Hindlimb muscle (tissue), 1 donor: ENCODE data around the gene ANOS1. TPM values are rescaled to one million over a fixed set of nuclear protein-coding genes. Genes with fewer than 3 reads are reported as not detected.

Experiments
- DNase-seq: peaks from one replicate; pipeline ENCODE4 v3.0.0-alpha.2; 2013
- polyA plus RNA-seq: library from polyadenylated mRNA; unstranded; fragments of 120-200 nt; gene quantifications from one replicate; pipeline ENCODE4 v1.2.1, GENCODE V29; 2013; ENCODE audit not compliant: insufficient read length

Gene ANOS1
- polyA plus RNA-seq, 1 donor, result 16.8 TPM

- DNase-seq, result no peak
These were observed 17.8 kb downstream of the ANOS1 start for GRCh38 chrX:8714164-8714563.

- DNase-seq, result no peak
These were observed 20.5 kb downstream of the ANOS1 start for GRCh38 chrX:8711401-8711800.

- DNase-seq, result no peak
These were observed 27.8 kb downstream of the ANOS1 start for GRCh38 chrX:8704184-8704583.

- no peak for DNase-seq
These were observed 39.1 kb downstream of the ANOS1 start for GRCh38 chrX:8692871-8693270.

GRCh38 chrX:8689473-8689872 lies 42.5 kb downstream of the ANOS1 start:
- DNase-seq, result no peak

GRCh38 chrX:8688776-8689175 lies 43.2 kb downstream of the ANOS1 start:
- no peak for DNase-seq

GRCh38 chrX:8684201-8684965 lies 47.6 kb downstream of the ANOS1 start:
- no peak for DNase-seq

- no peak for DNase-seq
These were observed 48.2 kb downstream of the ANOS1 start for GRCh38 chrX:8683687-8684086.

- no peak for DNase-seq
These were observed 52.4 kb downstream of the ANOS1 start for GRCh38 chrX:8679550-8679949.

- DNase-seq, result peak; percentile 42
These were observed 56.8 kb downstream of the ANOS1 start for GRCh38 chrX:8675006-8675630.

GRCh38 chrX:8673201-8673600 lies 58.7 kb downstream of the ANOS1 start:
- peak; percentile 51 for DNase-seq

- no peak for DNase-seq
These were observed 59.8 kb downstream of the ANOS1 start for GRCh38 chrX:8672176-8672575.

GRCh38 chrX:8668813-8669212 lies 63.1 kb downstream of the ANOS1 start:
- DNase-seq, result no peak

- DNase-seq, result no peak
These were observed 68.6 kb downstream of the ANOS1 start for GRCh38 chrX:8663325-8663724.

GRCh38 chrX:8657883-8658282 lies 74.1 kb downstream of the ANOS1 start:
- DNase-seq, result no peak

- no peak for DNase-seq
These were observed 78.0 kb downstream of the ANOS1 start for GRCh38 chrX:8653956-8654355.

GRCh38 chrX:8649969-8650368 lies 82.0 kb downstream of the ANOS1 start:
- DNase-seq, result no peak

- DNase-seq, result no peak
These were observed 84.8 kb downstream of the ANOS1 start for GRCh38 chrX:8647176-8647575.

GRCh38 chrX:8639949-8640475 lies 91.9 kb downstream of the ANOS1 start:
- no peak for DNase-seq

GRCh38 chrX:8636497-8636896 lies 95.4 kb downstream of the ANOS1 start:
- DNase-seq, result no peak

GRCh38 chrX:8635812-8636211 lies 96.1 kb downstream of the ANOS1 start:
- no peak for DNase-seq

GRCh38 chrX:8632924-8633323 lies 99.0 kb downstream of the ANOS1 start:
- DNase-seq, result no peak

GRCh38 chrX:8629871-8630270 lies 102.1 kb downstream of the ANOS1 start:
- DNase-seq, result no peak

GRCh38 chrX:8627796-8628195 lies 104.1 kb downstream of the ANOS1 start:
- DNase-seq, result no peak
